H1 (cell line): ENCODE measurements around the gene UMODL1. TPM values are rescaled to one million over a fixed set of nuclear protein-coding genes. Genes with fewer than 3 reads are reported as not detected.

Experiments
- CTCF ChIA-PET: fragments of 300-600 bp; sonication (Branson Sonifier 250); formaldehyde crosslinking; loops from one replicate; lab custom pipeline; 2021; ENCODE audit not compliant: partially characterized antibody; lab: Charles Lee
- POLR2A ChIA-PET: fragments of 300-600 bp; sonication (Branson Sonifier 250); formaldehyde crosslinking; loops from one replicate; lab custom pipeline; 2021; ENCODE audit warnings: inconsistent platforms; ENCODE audit not compliant: partially characterized antibody; lab: Charles Lee
- DNase-seq, 2 experiments: peaks; one replicate each; pipeline versions ENCODE4 v3.0.0 to v3.0.0-alpha.2; 2010 to 2022; ENCODE audit warnings: low spot score in 2 of 2, low read depth in 1 of 2, mixed read lengths in 1 of 2
- FAIRE-seq: peaks from 2 replicates; lab custom pipeline; 2011; peaks lifted over from hg19 to GRCh38; lab: Jason Lieb, UNC
- H2AFZ ChIP-seq: 2 replicates; pipeline ENCODE4 v1.8.1; 2012; ENCODE audit warnings: low read length, inconsistent platforms
- H2AK5ac ChIP-seq: 2 replicates; pipeline ENCODE4 v1.6.1; 2013; ENCODE audit warnings: low read depth, low read length
- H2BK120ac ChIP-seq: replicated peaks from 2 replicates; pipeline ENCODE3; 2013; ENCODE audit warnings: low read depth, low read length, inconsistent platforms
- H2BK12ac ChIP-seq: 2 replicates; pipeline ENCODE4 v1.6.1; 2013; ENCODE audit warnings: low read depth, low read length
- H2BK15ac ChIP-seq: 2 replicates; pipeline ENCODE4 v1.6.1; 2013; ENCODE audit warnings: low read length
- H2BK20ac ChIP-seq: 2 replicates; pipeline ENCODE4 v1.6.1; 2013; ENCODE audit warnings: low read length
- H2BK5ac ChIP-seq: 2 replicates; pipeline ENCODE4 v1.6.1; 2013; ENCODE audit warnings: low read depth, low read length
- H3K14ac ChIP-seq: 2 replicates; pipeline ENCODE4 v1.6.1; 2013; ENCODE audit warnings: inconsistent platforms; ENCODE audit not compliant: insufficient read length
- H3K18ac ChIP-seq: 2 replicates; pipeline ENCODE4 v1.6.1; 2013; ENCODE audit warnings: low read length; ENCODE audit errors: extremely low read depth
- H3K23ac ChIP-seq: 2 replicates; pipeline ENCODE4 v1.6.1; 2013; ENCODE audit warnings: inconsistent platforms; ENCODE audit not compliant: insufficient read length
- H3K23me2 ChIP-seq: 2 replicates; pipeline ENCODE4 v1.6.1; 2013; ENCODE audit warnings: low read depth, low read length
- H3K27ac ChIP-seq: 2 replicates; pipeline ENCODE4 v1.6.1; 2011; ENCODE audit warnings: low read depth, low read length, inconsistent platforms
- H3K27me3 ChIP-seq, 4 experiments: replicated peaks in 1 of 4; 1 replicate in 1 of 4; 2 replicates in 3 of 4; pipeline versions ENCODE4 v1.6.1 to v1.8.1; 2011 to 2013; ENCODE audit warnings: low read length in 3 of 4, mild to moderate bottlenecking in 3 of 4, inconsistent platforms in 2 of 4, mixed read lengths in 2 of 4, moderate library complexity in 1 of 4; ENCODE audit not compliant: control insufficient read depth in 3 of 4, insufficient read depth in 3 of 4; ENCODE audit errors: extremely low read depth in 1 of 4
- H3K36me3 ChIP-seq, 4 experiments: 2 replicates each; pipeline versions ENCODE4 v1.6.1 to v1.8.1; 2011 to 2013; ENCODE audit warnings: mild to moderate bottlenecking in 4 of 4, low read length in 3 of 4, moderate library complexity in 2 of 4, control low read depth in 1 of 4, inconsistent platforms in 1 of 4; ENCODE audit not compliant: insufficient read depth in 4 of 4, control insufficient read depth in 2 of 4
- H3K4ac ChIP-seq: replicated peaks from 2 replicates; pipeline ENCODE3; 2013; ENCODE audit warnings: low read length, low read depth, mixed read lengths, inconsistent platforms; ENCODE audit not compliant: insufficient read length
- H3K4me1 ChIP-seq, 4 experiments: replicated peaks in 1 of 4; 1 replicate in 1 of 4; 2 replicates in 3 of 4; pipeline versions ENCODE4 v1.6.1 to v1.8.1; 2011 to 2013; ENCODE audit warnings: low read length in 3 of 4, inconsistent platforms in 2 of 4, mixed read lengths in 1 of 4; ENCODE audit not compliant: insufficient read depth in 4 of 4, control insufficient read depth in 3 of 4
- H3K4me2 ChIP-seq, 2 experiments: 2 replicates each; pipeline versions ENCODE4 v1.6.1 to v1.8.1; 2011 to 2013; ENCODE audit warnings: low read depth in 2 of 2, low read length in 2 of 2, control low read depth in 1 of 2, inconsistent platforms in 1 of 2, mild to moderate bottlenecking in 1 of 2; ENCODE audit not compliant: insufficient read depth in 1 of 2
- H3K4me3 ChIP-seq, 4 experiments: fragments of 200-600, 300-600 bp in 1 of 4; sonication (generic), shearing (Covaris generic), sonication (Bioruptor Twin) in 1 of 4; 2 replicates each; pipeline versions ENCODE4 v1.5.1 to v1.8.1; 2011 to 2016; ENCODE audit warnings: low read length in 4 of 4, low read depth in 3 of 4, control low read depth in 2 of 4, inconsistent platforms in 2 of 4, mild to moderate bottlenecking in 2 of 4, mixed read lengths in 1 of 4, moderate library complexity in 1 of 4; ENCODE audit not compliant: insufficient read depth in 2 of 4; ENCODE audit errors: extremely low read depth in 1 of 4
- H3K56ac ChIP-seq: replicated peaks from 2 replicates; pipeline ENCODE3; 2013; ENCODE audit warnings: low read depth, mild to moderate bottlenecking, mixed read lengths, low read length, inconsistent platforms; ENCODE audit not compliant: insufficient read length
- H3K79me1 ChIP-seq: 2 replicates; pipeline ENCODE4 v1.6.1; 2013; ENCODE audit warnings: low read depth, low read length, control low read depth
- H3K79me2 ChIP-seq, 2 experiments: 2 replicates each; pipeline versions ENCODE4 v1.6.1 to v1.8.1; 2012 to 2013; ENCODE audit warnings: low read length in 2 of 2, mild to moderate bottlenecking in 2 of 2, inconsistent platforms in 1 of 2; ENCODE audit not compliant: insufficient read depth in 2 of 2, control insufficient read depth in 1 of 2
- H3K9ac ChIP-seq, 4 experiments: replicated peaks in 1 of 4; 1 replicate in 1 of 4; 2 replicates in 3 of 4; pipeline versions ENCODE4 v1.6.1 to v1.8.1; 2011 to 2013; ENCODE audit warnings: low read depth in 3 of 4, low read length in 3 of 4, control low read depth in 2 of 4, mild to moderate bottlenecking in 2 of 4, moderate library complexity in 2 of 4, inconsistent platforms in 1 of 4; ENCODE audit errors: extremely low read depth in 1 of 4
- H3K9me3 ChIP-seq, 2 experiments: 2 replicates each; pipeline versions ENCODE4 v1.6.1 to v1.8.1; 2012 to 2013; ENCODE audit warnings: mild to moderate bottlenecking in 2 of 2, moderate library complexity in 2 of 2, control low read depth in 1 of 2, inconsistent platforms in 1 of 2, low read depth in 1 of 2, low read length in 1 of 2, mixed read lengths in 1 of 2; ENCODE audit not compliant: insufficient read depth in 2 of 2
- H4K20me1 ChIP-seq, 2 experiments: replicated peaks in 1 of 2; 2 replicates each; pipeline versions ENCODE3 to v1.8.1; 2011 to 2013; ENCODE audit warnings: inconsistent platforms in 2 of 2, low read length in 2 of 2, mild to moderate bottlenecking in 1 of 2; ENCODE audit not compliant: insufficient read depth in 2 of 2, control insufficient read depth in 1 of 2
- H4K5ac ChIP-seq: 2 replicates; pipeline ENCODE4 v1.6.1; 2013; ENCODE audit warnings: low read length, low read depth, mixed read lengths, inconsistent platforms; ENCODE audit not compliant: insufficient read length
- H4K8ac ChIP-seq: 2 replicates; pipeline ENCODE4 v1.8.0; 2013; ENCODE audit warnings: mild to moderate bottlenecking, moderate library complexity, low read length, inconsistent platforms; ENCODE audit not compliant: insufficient read depth; ENCODE audit errors: extremely low read depth
- H4K91ac ChIP-seq: replicated peaks from 2 replicates; pipeline ENCODE3; 2013; ENCODE audit warnings: low read length, mixed read lengths, inconsistent platforms; ENCODE audit not compliant: insufficient read length
- JUND ChIP-seq: IDR thresholded peaks from 2 replicates; pipeline ENCODE4 v1.6.1; 2011; ENCODE audit warnings: mild to moderate bottlenecking, improper control_type of control experiment, low read length
- KDM4A ChIP-seq: IDR thresholded peaks from one replicate; pipeline ENCODE4 v1.7.1; 2012; ENCODE audit warnings: low read depth, mild to moderate bottlenecking, moderate library complexity, low read length, inconsistent platforms; ENCODE audit not compliant: severe bottlenecking
- MAX ChIP-seq: IDR thresholded peaks from 2 replicates; pipeline ENCODE4 v1.6.1; 2012; ENCODE audit warnings: inconsistent platforms
- NANOG ChIP-seq: IDR thresholded peaks from 2 replicates; pipeline ENCODE4 v1.6.1; 2011; ENCODE audit warnings: low read length, low read depth, mild to moderate bottlenecking, inconsistent platforms; ENCODE audit not compliant: insufficient read depth, poor library complexity, severe bottlenecking
- POU5F1 ChIP-seq: IDR thresholded peaks from 2 replicates; pipeline ENCODE4 v1.6.1; 2011; ENCODE audit warnings: low read depth, mild to moderate bottlenecking, low read length, moderate library complexity
- RNF2 ChIP-seq: fragments of 200-900, 300-1000 bp; sonication (generic); IDR thresholded peaks from 2 replicates; pipeline ENCODE4 v1.7.1; 2016; ENCODE audit warnings: borderline replicate concordance, low read depth, mild to moderate bottlenecking, antibody characterized with exemption, low read length; ENCODE audit not compliant: poor library complexity, severe bottlenecking; ENCODE audit errors: missing control alignments
- RXRA ChIP-seq: IDR thresholded peaks from 2 replicates; pipeline ENCODE4 v1.6.1; 2011; ENCODE audit warnings: low read depth, mild to moderate bottlenecking, low read length, moderate library complexity; ENCODE audit not compliant: insufficient read depth
- SIN3A ChIP-seq, 2 experiments: IDR thresholded peaks in 1 of 2; conservative IDR thresholded peaks in 1 of 2; 2 replicates each; pipeline ENCODE4 v1.6.1; 2011 to 2012; ENCODE audit warnings: low read length in 2 of 2, improper control_type of control experiment in 1 of 2, low read depth in 1 of 2, mild to moderate bottlenecking in 1 of 2
- TAF1 ChIP-seq: IDR thresholded peaks from 2 replicates; pipeline ENCODE4 v1.6.1; 2011; ENCODE audit warnings: mild to moderate bottlenecking, low read depth, low read length
- TBP ChIP-seq: IDR thresholded peaks from 2 replicates; pipeline ENCODE4 v1.6.1; 2011; ENCODE audit warnings: low read depth, low read length, improper control_type of control experiment
- TEAD4 ChIP-seq: IDR thresholded peaks from 2 replicates; pipeline ENCODE4 v1.6.1; 2012; ENCODE audit warnings: low read depth, low read length, inconsistent platforms, mixed read lengths
- USF2 ChIP-seq: IDR thresholded peaks from 2 replicates; pipeline ENCODE4 v1.6.1; 2011; ENCODE audit warnings: low read length, improper control_type of control experiment
- WGBS, 2 experiments: shearing (Covaris generic) in 1 of 2; methylation state at CpG; one replicate each; pipeline versions ENCODE4 v1.1.6 to v1.1.7; 2013 to 2015; ENCODE audit warnings: low lambda C conversion rate in 2 of 2, mixed read lengths in 2 of 2, inconsistent platforms in 1 of 2, low coverage in 1 of 2, missing lambda C conversion rate in 1 of 2; ENCODE audit not compliant: insufficient replicate concordance in 2 of 2, insufficient coverage in 1 of 2, insufficient read length in 1 of 2; ENCODE audit errors: extremely low coverage in 1 of 2, missing lambda C conversion rate in 1 of 2; 5-methylcytosine and 5-hydroxymethylcytosine counted together
- polyA plus RNA-seq, 7 experiments: library from polyadenylated mRNA; depleted of rRNA in 3 of 7; stranded (reverse) in 5 of 7; unstranded in 2 of 7; fragments of >200 nt in 5 of 7; fragments of 200-250 nt in 2 of 7; gene quantifications; 1 replicate in 5 of 7; 2 replicates in 1 of 7; 4 replicates in 1 of 7; pipeline versions ENCODE4 v1.2.1 to v1.2.3, GENCODE V29; 2011 to 2013; ENCODE audit warnings: missing spikeins in 2 of 7, mixed read lengths in 2 of 7
- total RNA-seq: library from RNA; stranded (reverse); fragmentation: NEBNext Ultra II Directional; extraction: Animal tissue kit (Norgen Biotek cat#: 25700); gene quantifications from 2 replicates; pipeline ENCODE4 v1.2.1, GENCODE V29; 2021

Gene UMODL1
- total and polyA plus RNA-seq, 2 of the 8 experiments (the other 6 are each of a cell fraction or from before 2014, with no cell fraction given) = not detected

GRCh38 chr21:42148097-42148496 is 77.0 kb downstream of the UMODL1 start:
- Histone ChIP-seq H3K79me2 (no peaks in the 10 kb centered on the region), H3K27me3 (no peaks in the 10 kb centered on the region; a peak in 1 of 7 replicates), H2BK5ac (no peak overlapping the region), H4K5ac (no peak overlapping the region), H3K27ac (no peak overlapping the region), H3K9ac (no peak overlapping the region), H3K23me2 (peaks cover 6% of the 10 kb centered on the region; the same call in 1 of the 2 replicates), H2BK15ac (no peak overlapping the region), H3K4me2 (no peak overlapping the region), H3K4ac (no peak overlapping the region), H3K56ac (no peak overlapping the region), H4K91ac (no peak overlapping the region), H2AK5ac (no peak overlapping the region), H4K8ac (no peak overlapping the region), H3K14ac (no peak overlapping the region), H3K4me1 (no peaks in the 10 kb centered on the region), H2AFZ (no peak overlapping the region), H2BK12ac (no peak overlapping the region), H4K20me1 (peaks cover 0 to 2% of the 10 kb centered on the region in 2 experiments), H3K4me3 (no peak overlapping the region), H3K9me3 (no peaks in the 10 kb centered on the region), H2BK120ac (no peak overlapping the region), H3K36me3 (no peaks in the 10 kb centered on the region), H3K23ac (no peak overlapping the region), H3K79me1 (no peaks in the 10 kb centered on the region), H2BK20ac (no peak overlapping the region), H3K18ac (no peak overlapping the region)
- WGBS, 2 experiments = 100% methylated on average over 2 of the region's 2 CpGs; no CpG with 5 or more reads in 1 of the 2 experiments
- CTCF ChIA-PET = interaction anchor here (1.1 to 2.8 kb wide), 8 partner anchors 16 to 332 kb away, joined by 3 to 16 read pairs (median 4); no protein-coding TSS in a partner anchor
- no peak for FAIRE-seq
- DNase-seq = no peak
- POLR2A ChIA-PET = no interaction called here
- TF ChIP-seq USF2 = no peak
- TF ChIP-seq SIN3A (conservative IDR thresholded peaks at IDR 0.05 in 1 of 2, IDR thresholded peaks at IDR 0.05 in 1 of 2; ENCODE audit: low read depth in 1 of 2, low read length in 2 of 2) = no peak
- no peak for TF ChIP-seq TBP
- no peak for TF ChIP-seq KDM4A
- no peak for TF ChIP-seq RXRA
- no peak for TF ChIP-seq MAX
- no peak for TF ChIP-seq TAF1
- no peak for TF ChIP-seq RNF2
- no peak for TF ChIP-seq POU5F1
- no peak for TF ChIP-seq TEAD4
- TF ChIP-seq JUND = no peak
- TF ChIP-seq NANOG = no peak
